Smooth muscle cell of the pulmonary artery (primary cell): ENCODE data around the gene A4GALT. TPM values are rescaled to one million over a fixed set of nuclear protein-coding genes. Genes with fewer than 3 reads are reported as not detected.

Experiments
- total RNA-seq: library from RNA; depleted of rRNA; stranded (reverse); fragments of >200 nt; gene quantifications from 2 replicates; pipeline ENCODE4 v1.2.3, GENCODE V29; 2014

Gene A4GALT
- 13.0 and 41.2 TPM in 2 replicates for total RNA-seq

GRCh38 chr22:42720263-42721044 is at the start of gene A4GALT:
TSS of gene A4GALT (minus strand) at chr22:42720870. CDS start at chr22:42693951, 26,919 bp downstream.

GRCh38 chr22:42649246-42650099 is 71.2 kb downstream of the A4GALT start, which contains the start of gene CYB5R3:
TSS of gene CYB5R3 (minus strand) at chr22:42649392. CDS start at chr22:42649315, 77 bp downstream.

Other genes starting within 250 kb of the A4GALT start
- 20.0 and 38.3 TPM in 2 replicates for gene RRP7A, start 201.1 kb downstream of the A4GALT start, total RNA-seq
- 2.5 and 3.1 TPM in 2 replicates for gene SERHL2, start 166.9 kb downstream of the A4GALT start, total RNA-seq
- 38.3 and 38.5 TPM in 2 replicates for gene POLDIP3, start 106.0 kb downstream of the A4GALT start, total RNA-seq
- 0.63 and 1.0 TPM in 2 replicates for gene ATP5MGL, start 80.3 kb downstream of the A4GALT start, total RNA-seq
- gene CYB5R3, start 71.5 kb downstream of the A4GALT start, total RNA-seq = 197 and 200 TPM in 2 replicates
- 72.2 and 87.6 TPM in 2 replicates for gene ARFGAP3, start 136.4 kb upstream of the A4GALT start, total RNA-seq